SU-DHL-6 (cell line): ENCODE results near the gene CACNA1C.

Experiments used
- H2AFZ ChIP-seq: fragments of 200-600 bp; sonication (generic); 2 replicates; pipeline ENCODE4 v1.6.1; 2014; ENCODE audit warnings: low read depth, mild to moderate bottlenecking, moderate library complexity, mixed read lengths, antibody characterized with exemption, low read length; ENCODE audit not compliant: severe bottlenecking
- H3F3A ChIP-seq: fragments of 200-600 bp; shearing (Covaris generic); 2 replicates; pipeline ENCODE4 v1.6.0; 2016; ENCODE audit warnings: antibody characterized with exemption, mild to moderate bottlenecking; ENCODE audit not compliant: insufficient read depth
- H3K27ac ChIP-seq: fragments of 200-600 bp; sonication (generic); 2 replicates; pipeline ENCODE4 v1.5.1; 2016; ENCODE audit warnings: low read depth, mild to moderate bottlenecking, low read length, moderate library complexity, mixed read lengths
- H3K27me3 ChIP-seq: fragments of 200-600 bp; sonication (generic), shearing (Covaris generic); 2 replicates; pipeline ENCODE4 v1.6.0; 2014; ENCODE audit warnings: mild to moderate bottlenecking, low read length
- H3K36me3 ChIP-seq: fragments of 200-600 bp; sonication (generic); 2 replicates; pipeline ENCODE4 v1.6.1; 2014; ENCODE audit warnings: mild to moderate bottlenecking, low read length, mixed read lengths
- H3K4me2 ChIP-seq: fragments of 300-600, 200-600 bp; shearing (Covaris generic), sonication (generic); 2 replicates; pipeline ENCODE4 v1.6.0; 2014; ENCODE audit warnings: low read length, low read depth, mild to moderate bottlenecking; ENCODE audit not compliant: poor library complexity, severe bottlenecking
- H3K4me3 ChIP-seq: fragments of 200-600 bp; sonication (generic); 2 replicates; pipeline ENCODE4 v1.5.1; 2014; ENCODE audit warnings: antibody characterized with exemption, low read length, mild to moderate bottlenecking, mixed read lengths; ENCODE audit not compliant: insufficient read depth, poor library complexity, severe bottlenecking
- H3K79me2 ChIP-seq: fragments of 200-600 bp; sonication (generic); 2 replicates; pipeline ENCODE4 v1.6.1; 2014; ENCODE audit warnings: mild to moderate bottlenecking, low read length, moderate library complexity; ENCODE audit not compliant: insufficient read depth
- H3K9ac ChIP-seq: fragments of 200-600 bp; sonication (generic); 2 replicates; pipeline ENCODE4 v1.7.0; 2014; ENCODE audit warnings: mild to moderate bottlenecking, low read length
- H3K9me2 ChIP-seq: fragments of 200-600 bp; sonication (generic); replicated peaks from 2 replicates; pipeline ENCODE4 v1.6.1; 2014; ENCODE audit warnings: low read length; ENCODE audit not compliant: insufficient read depth
- H3K9me3 ChIP-seq: fragments of 200-600 bp; sonication (generic); 2 replicates; pipeline ENCODE4 v1.6.1; 2014; ENCODE audit warnings: low read length, mixed read lengths; ENCODE audit not compliant: insufficient read depth
- H4K20me1 ChIP-seq: fragments of 200-600 bp; sonication (generic); 2 replicates; pipeline ENCODE4 v1.6.1; 2014; ENCODE audit warnings: low read depth, mild to moderate bottlenecking, antibody characterized with exemption, low read length, moderate library complexity, mixed read lengths
- EZH2phosphoT487 ChIP-seq: fragments of 200-600 bp; sonication (generic), shearing (Covaris generic); conservative IDR thresholded peaks from 2 replicates; pipeline ENCODE4 v1.6.1; 2018; ENCODE audit warnings: mild to moderate bottlenecking, antibody characterized with exemption, low read length, moderate library complexity, mixed read lengths
- TF ChIP-seq, protein P1 (sequence below): fragments of 200-600 bp; sonication (generic); IDR thresholded peaks from one replicate; pipeline ENCODE4 v1.5.1; 2017; ENCODE audit warnings: antibody characterized with exemption, mild to moderate bottlenecking, low read length, moderate library complexity; ENCODE audit not compliant: insufficient read depth, poor library complexity, severe bottlenecking

The CACNA1C gene

DNA sequence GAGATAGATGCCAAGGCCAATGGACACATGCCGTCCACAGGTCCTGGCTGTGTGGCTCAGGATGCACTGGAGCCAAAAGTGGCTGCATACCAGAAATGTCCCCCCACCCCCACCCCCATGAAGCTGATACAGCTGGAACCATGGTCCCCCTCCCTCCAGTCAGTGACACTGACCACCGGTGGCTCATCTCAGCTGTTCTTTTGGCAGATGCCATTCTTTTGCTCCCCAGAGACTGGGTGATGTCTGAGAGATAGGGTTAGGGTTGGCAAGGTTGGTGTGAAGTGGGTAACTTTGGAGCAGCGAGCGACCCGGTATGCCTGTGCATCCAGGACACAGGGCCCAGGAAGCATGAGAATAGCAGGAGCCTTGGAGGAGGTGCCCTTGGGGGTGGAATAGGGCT is 285.6 kb downstream of the CACNA1C start:
- no peak overlapping the region for H3K4me3 ChIP-seq
- H4K20me1 ChIP-seq: no peaks in the 10 kb centered on the region
- H3K9me3 ChIP-seq: no peaks in the 10 kb centered on the region
- no peaks in the 10 kb centered on the region for H3K79me2 ChIP-seq
- no peak overlapping the region for H3K9ac ChIP-seq
- no peaks in the 10 kb centered on the region for H3F3A ChIP-seq
- H3K27ac ChIP-seq: no peak overlapping the region
- H3K27me3 ChIP-seq: no peaks in the 10 kb centered on the region
- no peaks in the 10 kb centered on the region for H3K9me2 ChIP-seq
- no peaks in the 10 kb centered on the region for H3K36me3 ChIP-seq
- no peak overlapping the region for H3K4me2 ChIP-seq
- H2AFZ ChIP-seq: no peak overlapping the region
- TF ChIP-seq, protein P1, sequence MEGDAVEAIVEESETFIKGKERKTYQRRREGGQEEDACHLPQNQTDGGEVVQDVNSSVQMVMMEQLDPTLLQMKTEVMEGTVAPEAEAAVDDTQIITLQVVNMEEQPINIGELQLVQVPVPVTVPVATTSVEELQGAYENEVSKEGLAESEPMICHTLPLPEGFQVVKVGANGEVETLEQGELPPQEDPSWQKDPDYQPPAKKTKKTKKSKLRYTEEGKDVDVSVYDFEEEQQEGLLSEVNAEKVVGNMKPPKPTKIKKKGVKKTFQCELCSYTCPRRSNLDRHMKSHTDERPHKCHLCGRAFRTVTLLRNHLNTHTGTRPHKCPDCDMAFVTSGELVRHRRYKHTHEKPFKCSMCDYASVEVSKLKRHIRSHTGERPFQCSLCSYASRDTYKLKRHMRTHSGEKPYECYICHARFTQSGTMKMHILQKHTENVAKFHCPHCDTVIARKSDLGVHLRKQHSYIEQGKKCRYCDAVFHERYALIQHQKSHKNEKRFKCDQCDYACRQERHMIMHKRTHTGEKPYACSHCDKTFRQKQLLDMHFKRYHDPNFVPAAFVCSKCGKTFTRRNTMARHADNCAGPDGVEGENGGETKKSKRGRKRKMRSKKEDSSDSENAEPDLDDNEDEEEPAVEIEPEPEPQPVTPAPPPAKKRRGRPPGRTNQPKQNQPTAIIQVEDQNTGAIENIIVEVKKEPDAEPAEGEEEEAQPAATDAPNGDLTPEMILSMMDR: no peak
- TF ChIP-seq EZH2phosphoT487: no peak

DNA sequence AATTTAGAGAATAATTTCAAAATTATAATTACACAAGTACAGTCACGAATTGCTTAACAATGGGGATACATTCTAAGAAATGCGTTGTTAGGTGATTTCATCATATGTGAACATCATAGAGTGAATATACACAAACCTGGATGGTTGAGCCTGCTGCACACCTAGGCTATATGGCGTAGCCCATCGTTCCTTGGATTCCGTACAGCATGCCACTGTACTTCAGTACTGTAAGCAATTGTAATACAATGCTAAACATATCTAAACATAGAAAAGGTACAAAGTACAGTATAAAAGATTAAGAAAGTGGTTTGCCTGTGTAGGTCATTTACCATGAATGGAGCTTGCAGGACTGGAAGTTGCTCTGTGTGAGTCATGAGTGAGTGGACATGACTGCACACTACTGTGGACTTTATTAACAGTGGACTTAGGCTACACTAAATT is 286.2 kb downstream of the CACNA1C start:
- H3K4me2 ChIP-seq: no peak overlapping the region
- no peak for TF ChIP-seq EZH2phosphoT487
- no peak overlapping the region for H3K27ac ChIP-seq
- H3K27me3 ChIP-seq: no peaks in the 10 kb centered on the region
- H3K79me2 ChIP-seq: no peaks in the 10 kb centered on the region
- no peaks in the 10 kb centered on the region for H4K20me1 ChIP-seq
- H3F3A ChIP-seq: no peaks in the 10 kb centered on the region
- no peak overlapping the region for H3K9ac ChIP-seq
- no peaks in the 10 kb centered on the region for H3K9me3 ChIP-seq
- H3K4me3 ChIP-seq: no peak overlapping the region
- H3K9me2 ChIP-seq: no peaks in the 10 kb centered on the region
- H2AFZ ChIP-seq: no peak overlapping the region
- H3K36me3 ChIP-seq: no peaks in the 10 kb centered on the region

DNA sequence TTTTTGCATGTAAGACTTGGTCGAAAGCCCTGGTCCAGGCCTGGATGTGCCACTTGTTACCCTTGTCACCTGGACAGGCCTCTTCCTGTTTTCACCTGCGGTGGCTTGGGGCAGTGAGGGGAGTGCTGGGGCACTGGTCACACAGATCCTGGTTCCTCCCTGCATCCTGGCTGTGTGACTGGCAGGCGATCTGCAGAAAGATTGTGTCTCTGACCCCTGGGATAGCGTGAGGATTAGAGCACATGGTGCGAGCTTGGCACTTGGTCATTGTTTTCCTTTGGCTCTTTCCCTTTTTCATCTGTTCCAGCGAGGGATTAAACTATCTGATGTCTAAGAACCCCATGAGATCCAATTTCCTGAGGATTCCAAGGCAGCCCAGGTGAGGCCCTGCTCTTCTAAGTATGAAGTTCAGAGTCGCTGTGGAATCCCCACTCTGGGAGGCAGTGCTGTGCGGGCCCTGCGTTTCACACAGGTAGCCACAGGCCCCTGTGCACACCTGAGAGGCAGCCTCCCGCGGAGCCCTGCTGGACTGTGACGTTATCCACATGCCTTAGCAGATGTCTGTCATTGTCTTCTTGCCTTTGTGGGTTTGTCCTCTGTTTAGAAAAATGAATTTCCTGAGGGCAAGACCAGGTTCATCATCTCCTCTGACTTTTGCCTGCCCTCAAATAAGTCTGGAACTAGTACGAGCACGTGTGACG is 288.4 kb downstream of the CACNA1C start:
- no peak overlapping the region for H2AFZ ChIP-seq

DNA sequence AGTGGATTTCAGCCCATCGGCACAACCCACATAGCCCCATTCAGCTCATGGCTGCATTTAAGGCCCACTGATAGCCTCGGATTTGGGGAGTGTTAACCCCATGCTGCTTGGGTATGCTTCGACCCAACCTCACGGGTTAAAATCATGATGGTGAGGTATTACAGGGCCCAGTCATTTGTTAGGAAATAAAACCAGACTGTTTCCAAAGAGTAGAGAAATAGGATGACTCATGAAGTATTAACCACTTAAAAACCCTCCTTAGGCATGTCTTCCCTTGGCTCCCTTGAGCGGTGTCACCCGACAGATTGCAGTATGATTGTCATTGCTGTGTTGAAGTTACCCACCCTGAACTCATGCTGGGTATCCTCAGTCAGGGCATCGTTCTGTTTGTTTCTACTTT is 289.1 kb downstream of the CACNA1C start:
- no peaks in the 10 kb centered on the region for H3K36me3 ChIP-seq

More for the DNA sequence above, 288.4 kb downstream of the CACNA1C start:
- Histone ChIP-seq H3K27ac (no peak overlapping the region), H3K27me3 (no peaks in the 10 kb centered on the region), H3K79me2 (no peaks in the 10 kb centered on the region), H3K36me3 (no peaks in the 10 kb centered on the region), H4K20me1 (no peaks in the 10 kb centered on the region), H3K9me3 (no peaks in the 10 kb centered on the region), H3K9me2 (no peaks in the 10 kb centered on the region), H3K9ac (no peak overlapping the region), H3K4me2 (no peak overlapping the region), H3K4me3 (no peak overlapping the region), H3F3A (no peaks in the 10 kb centered on the region)
- TF ChIP-seq EZH2phosphoT487: no peak

More for the DNA sequence above, 289.1 kb downstream of the CACNA1C start:
- H3K27ac ChIP-seq: no peak overlapping the region
- no peaks in the 10 kb centered on the region for H4K20me1 ChIP-seq
- no peaks in the 10 kb centered on the region for H3K9me2 ChIP-seq
- no peaks in the 10 kb centered on the region for H3K27me3 ChIP-seq
- no peak overlapping the region for H3K4me3 ChIP-seq
- no peak overlapping the region for H3K9ac ChIP-seq
- H3K79me2 ChIP-seq: no peaks in the 10 kb centered on the region
- no peaks in the 10 kb centered on the region for H3K9me3 ChIP-seq
- TF ChIP-seq EZH2phosphoT487: no peak
- TF ChIP-seq, protein P1: no peak
- no peak overlapping the region for H3K4me2 ChIP-seq
- no peak overlapping the region for H2AFZ ChIP-seq
- H3F3A ChIP-seq: no peaks in the 10 kb centered on the region
